PC-3 (cell line): ENCODE results near the gene GSX2.

Experiments used
- CTCF ChIP-seq: fragments of 300-600 bp; sonication (generic); conservative IDR thresholded peaks from 2 replicates; pipeline ENCODE4 v1.5.1; 2017; ENCODE audit warnings: antibody characterized with exemption, low read depth, mild to moderate bottlenecking, low read length
- EZH2 ChIP-seq: fragments of 300-600 bp; sonication (generic); IDR thresholded peaks from one replicate; pipeline ENCODE4 v1.6.1; 2017; ENCODE audit warnings: antibody characterized with exemption, mild to moderate bottlenecking, low read length; ENCODE audit not compliant: unreplicated experiment
- EZH2phosphoT487 ChIP-seq: fragments of 300-600 bp; sonication (generic); IDR thresholded peaks from 2 replicates; pipeline ENCODE4 v1.6.1; 2018; ENCODE audit warnings: mild to moderate bottlenecking, antibody characterized with exemption, low read length, borderline replicate concordance

GRCh38 chr4:54149323-54149722, 49.4 kb downstream of the GSX2 start:
- TF ChIP-seq CTCF = no peak
- no peak for TF ChIP-seq EZH2
- no peak for TF ChIP-seq EZH2phosphoT487
